ENCODE results near the gene TRIP10.

DNA sequence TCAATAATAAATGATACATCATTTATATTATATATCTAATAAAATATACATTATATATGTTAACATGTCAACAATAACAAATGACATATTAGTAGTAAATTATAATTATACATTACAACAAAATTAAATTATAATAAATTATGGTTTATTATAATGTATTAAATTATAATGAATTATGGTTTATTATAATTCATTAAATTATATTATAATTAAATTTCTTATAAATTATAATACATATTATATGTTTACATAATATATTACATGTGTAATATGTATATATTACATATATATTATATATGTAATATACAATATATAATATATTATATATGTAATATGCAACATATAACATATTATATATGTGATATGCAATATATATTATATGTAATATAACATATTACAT lies 39.5 kb upstream of the TRIP10 start:
- TF ChIP-seq POLR2A (IDR thresholded peaks at IDR 0.05), result no peak
- no peak for TF ChIP-seq POLR2AphosphoS5 (IDR thresholded peaks at IDR 0.05)

Data from gastroesophageal sphincter (tissue), 2 donors.